Mucosa of descending colon (tissue), 3 donors: ENCODE measurements around the gene SLC45A1. TPM values are rescaled to one million over a fixed set of nuclear protein-coding genes. Genes with fewer than 3 reads are reported as not detected.
A peak's percentile ranks its signal among the peaks of the same experiment; 100 is the strongest.

Experiments
- ATAC-seq: fragments of 200-7000 bp; cut with Tn5 transposase; one replicate; pipeline ENCODE4 v1.9.1; 2020; ENCODE audit warnings: mild to moderate bottlenecking, moderate library complexity
- DNase-seq, 3 donors: peaks; one replicate each; pipeline ENCODE4 v3.0.0-alpha.2; 2020
- H3K36me3 ChIP-seq: fragments of 200-600 bp; one replicate; pipeline ENCODE4 v1.8.0; 2021; ENCODE audit warnings: low read depth, mild to moderate bottlenecking
- H3K4me1 ChIP-seq: fragments of 200-600 bp; one replicate; pipeline ENCODE4 v1.8.0; 2021; ENCODE audit warnings: low read depth, mild to moderate bottlenecking
- H3K4me3 ChIP-seq: fragments of 200-600 bp; one replicate; pipeline ENCODE4 v1.8.0; 2021; ENCODE audit warnings: mild to moderate bottlenecking
- H3K9me3 ChIP-seq: fragments of 200-600 bp; one replicate; pipeline ENCODE4 v1.8.0; 2021; ENCODE audit warnings: mild to moderate bottlenecking
- CTCF ChIP-seq: fragments of 200-600 bp; IDR thresholded peaks from one replicate; pipeline ENCODE4 v1.8.0; 2022; ENCODE audit warnings: antibody characterized with exemption, mild to moderate bottlenecking
- intact Hi-C, 2 donors: fragments of 100-400 bp; cut with DNase I in 1 of 2; cut with micrococcal nuclease in 1 of 2; formaldehyde crosslinking; loops; one replicate each; pipeline versions ENCODE4 v1.11.0 to v1.11.1; 2022; cut with DNase I, micrococcal nuclease
- total RNA-seq, 3 donors: library from RNA; stranded (reverse); fragmentation: NEBNext Ultra II Directional in 2 of 3; extraction: Animal tissue kit (Norgen Biotek cat#: 25700) in 2 of 3; gene quantifications; one replicate each; pipeline versions ENCODE4 v1.2.1 to v1.2.4, GENCODE V29; 2021 to 2023
- donor health status: DM: no; HTN: no; CAD: no; lungs with moderate emphysema.
- donor health status: DM: no; HTN: no; CAD: no.
- donor health status: DM: no; HTN: yes; CAD: no.

The SLC45A1 gene
- total RNA-seq, 3 donors from 2014 or later, result 0.55 to 3.9 TPM; not detected in 1

DNA sequence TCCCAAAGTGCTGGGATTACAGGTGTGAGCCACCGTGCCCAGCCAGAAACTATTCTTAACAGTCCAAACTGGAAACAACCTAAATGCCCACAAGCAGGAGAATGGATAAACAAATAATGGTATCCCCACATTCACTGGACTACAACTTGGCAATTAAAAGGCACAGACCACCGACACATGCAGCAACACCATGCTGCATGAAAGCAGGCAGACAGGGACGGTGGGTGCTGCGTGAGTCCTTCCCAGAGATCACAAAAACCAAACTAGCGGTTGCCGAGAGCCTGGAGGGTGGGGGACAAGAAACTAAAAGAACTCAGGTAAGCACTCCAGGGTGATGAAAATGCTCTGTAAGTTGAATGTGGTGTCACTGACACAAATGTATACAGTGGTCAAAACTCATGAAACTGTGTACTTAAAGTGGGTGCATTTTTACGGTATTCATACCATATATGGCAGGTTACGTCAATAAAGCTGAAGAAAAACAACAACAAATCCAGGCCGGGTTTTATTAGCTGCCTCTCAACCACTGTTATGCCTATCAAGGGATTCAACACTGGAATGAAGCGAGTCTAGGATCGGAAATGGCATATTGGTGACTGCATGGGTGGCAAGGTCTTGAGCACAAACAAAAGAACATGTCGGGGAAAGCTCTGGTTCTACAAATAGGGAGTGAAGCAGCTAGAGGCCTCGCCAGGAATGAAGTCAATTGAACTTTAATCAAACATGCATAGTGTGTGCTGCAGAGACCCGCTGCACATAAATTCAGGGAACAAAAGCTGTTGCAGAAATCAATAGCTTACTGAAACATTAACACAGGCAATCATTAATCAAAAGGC, 52.4 kb downstream of the SLC45A1 start:
- no peak for ATAC-seq
- H3K4me1 ChIP-seq, result peaks cover 11% of the 10 kb centered on the region

GRCh38 chr1:8370905-8371315, 53.0 kb downstream of the SLC45A1 start:
- intact Hi-C loops, result no loop called here
- H3K36me3 ChIP-seq, result no peaks in the 10 kb centered on the region

More for the DNA sequence above, 52.4 kb downstream of the SLC45A1 start:
- H3K9me3 ChIP-seq, result no peaks in the 10 kb centered on the region
- H3K4me3 ChIP-seq, result no peak overlapping the region
- DNase-seq, result no peak
- no peaks in the 10 kb centered on the region for H3K36me3 ChIP-seq
- intact Hi-C loops, result no loop called here
- TF ChIP-seq CTCF, result no peak

GRCh38 chr1:8371372-8371991, 53.6 kb downstream of the SLC45A1 start:
- DNase-seq, result no peak
- intact Hi-C loops, result no loop called here
- H3K4me1 ChIP-seq, result peaks cover 11% of the 10 kb centered on the region
- no peak for TF ChIP-seq CTCF
- no peaks in the 10 kb centered on the region for H3K36me3 ChIP-seq
- no peak for ATAC-seq
- H3K9me3 ChIP-seq, result no peaks in the 10 kb centered on the region
- H3K4me3 ChIP-seq, result no peak overlapping the region

More at GRCh38 chr1:8370905-8371315, 53.0 kb downstream of the SLC45A1 start:
- no peaks in the 10 kb centered on the region for H3K9me3 ChIP-seq
- DNase-seq, result no peak
- no peak for TF ChIP-seq CTCF
- peak; percentile 16 for ATAC-seq
- H3K4me1 ChIP-seq, result peaks cover 11% of the 10 kb centered on the region
- no peak overlapping the region for H3K4me3 ChIP-seq

- intact Hi-C loops, result no loop called here
- no peak for TF ChIP-seq CTCF
- ATAC-seq, result no peak
- DNase-seq, result no peak
- Histone ChIP-seq H3K36me3 (no peaks in the 10 kb centered on the region), H3K9me3 (no peaks in the 10 kb centered on the region), H3K4me3 (no peak overlapping the region), H3K4me1 (peaks cover 11% of the 10 kb centered on the region)
These were observed 55.2 kb downstream of the SLC45A1 start for GRCh38 chr1:8373125-8373524.

- no peak for TF ChIP-seq CTCF
These were observed 55.8 kb downstream of the SLC45A1 start for GRCh38 chr1:8373581-8374241.

More at GRCh38 chr1:8373581-8374241, 55.8 kb downstream of the SLC45A1 start:
- Histone ChIP-seq H3K4me3 (no peak overlapping the region), H3K9me3 (no peaks in the 10 kb centered on the region), H3K4me1 (peaks cover 16% of the 10 kb centered on the region), H3K36me3 (no peaks in the 10 kb centered on the region)
- peak in 2 of 3 donors; percentile 29 to 41 for DNase-seq
- peak; percentile 41 for ATAC-seq
- intact Hi-C loops, result no loop called here
